Heart right ventricle (tissue), 16 donors: ENCODE results near the gene CYP8B1. TPM values are rescaled to one million over a fixed set of nuclear protein-coding genes. Genes with fewer than 3 reads are reported as not detected.
A peak's percentile ranks its signal among the peaks of the same experiment; 100 is the strongest.

Experiments used
- ATAC-seq, 8 donors: fragments of 200-7000 bp; cut with Tn5 transposase; one replicate each; pipeline ENCODE4 v1.9.1; 2020; ENCODE audit warnings: mild to moderate bottlenecking in 8 of 8, moderate library complexity in 8 of 8, moderate number of reproducible peaks in 1 of 8
- DNase-seq, 2 donors: peaks; one replicate each; pipeline ENCODE4 v3.0.0-alpha.2; 2020
- H3K27ac ChIP-seq, 10 donors: fragments of 200-600 bp; sonication (generic) in 2 of 10; one replicate each; pipeline versions ENCODE4 v1.5.0 to v1.8.0; 2020 to 2022; ENCODE audit warnings: mild to moderate bottlenecking in 3 of 10
- H3K27me3 ChIP-seq, 7 donors: fragments of 200-600 bp; one replicate each; pipeline ENCODE4 v1.8.0; 2021 to 2022; ENCODE audit warnings: mild to moderate bottlenecking in 2 of 7
- H3K36me3 ChIP-seq, 9 donors: fragments of 200-600 bp; sonication (generic) in 1 of 9; one replicate each; pipeline versions ENCODE4 v1.5.0 to v1.8.0; 2020 to 2022; ENCODE audit warnings: mild to moderate bottlenecking in 2 of 9
- H3K4me1 ChIP-seq, 9 donors: fragments of 200-600 bp; sonication (generic) in 1 of 9; one replicate each; pipeline versions ENCODE4 v1.5.0 to v1.8.0; 2020 to 2022; ENCODE audit warnings: mild to moderate bottlenecking in 4 of 9
- H3K4me3 ChIP-seq, 10 donors: fragments of 200-600 bp; sonication (generic) in 2 of 10; one replicate each; pipeline versions ENCODE4 v1.5.0 to v1.8.0; 2020 to 2022; ENCODE audit warnings: mild to moderate bottlenecking in 7 of 10, moderate library complexity in 2 of 10
- H3K9me3 ChIP-seq, 11 donors: fragments of 200-600 bp in 10 of 11; sonication (generic) in 2 of 11; one replicate each; pipeline versions ENCODE4 v1.5.0 to v1.8.0; 2013 to 2022; ENCODE audit warnings: mild to moderate bottlenecking in 2 of 11, control low read depth in 1 of 11, moderate library complexity in 1 of 11
- CTCF ChIP-seq, 9 donors: fragments of 200-600 bp; sonication (generic) in 2 of 9; IDR thresholded peaks; one replicate each; pipeline versions ENCODE4 v1.5.0 to v1.8.0; 2021 to 2022; ENCODE audit warnings: antibody characterized with exemption in 9 of 9, mild to moderate bottlenecking in 5 of 9, moderate library complexity in 1 of 9
- WGBS, 2 donors: extraction: QIAGEN DNeasy Blood & Tissue Kit; methylation state at CpG; one replicate each; pipeline ENCODE4 v1.1.7; 2013; ENCODE audit warnings: inconsistent platforms in 1 of 2; 5-methylcytosine and 5-hydroxymethylcytosine counted together
- intact Hi-C, 10 donors: fragments of 100-400 bp; cut with DNase I; formaldehyde crosslinking; loops; one replicate each; pipeline versions ENCODE4 v1.11.1 to v1.14.2; 2022
- polyA plus RNA-seq, 2 donors: library from polyadenylated mRNA; stranded (reverse); fragments of 200-250 nt; gene quantifications; one replicate each; pipeline ENCODE4 v1.2.3, GENCODE V29; 2013
- total RNA-seq, 10 donors: library from RNA; stranded (reverse); fragmentation: NEBNext Ultra II Directional in 3 of 10; extraction: Animal tissue kit (Norgen Biotek cat#: 25700) in 3 of 10; gene quantifications; one replicate each; pipeline versions ENCODE4 v1.2.1 to v1.2.4, GENCODE V29; 2021 to 2023
- donor health status: Arrhythmogenic right ventricular cardiomyopathy.
- donor health status: ischemic (EF 13 %, LVEDD 7.1; RV severe dilation, severe dysfunction).
- donor health status: healthy with polysubstance abuse.
- donor health status: DM: no; HTN: yes; CAD: no.
- donor health status: DM: no; HTN: no; CAD: no.
- donor health status: ischemic (EF 25% LVEDD 6.9; RV normal size, moderate dysfunction).
- donor health status: ischemic (EF 25% LVEDD 5.7; RV mildly dilated, moderate dysfunction).
- donor health status: healthy.
- donor health status: DM: yes; HTN: yes; CAD: no.
- donor health status: Ischemic cardiomyopathy.
- donor health status: ischemic (EF 35%, LVEDD 5.7; RV mildly dilated, moderate dysfunction).
- donor health status: nonischemic (EF 11% LVEDD 7.7; RV severe dilation, severe dysfunction).
- donor health status: DM: yes; HTN: yes; CAD: no.
- donor health status: PGD.
- donor health status: ischemic (EF 29% LVEDD 5.4; RV normal size, mild dysfunction).
- donor health status: nonischemic (EF 23%, LVEDD 6.1; RV moderate dilation, normal function).

The CYP8B1 gene
- total and polyA plus RNA-seq, 12 donors, result not detected

- DNase-seq (no peak), ATAC-seq (no peak)
- peaks cover 2 to 43% (median 18%) of the 10 kb centered on the region in 9 donors for H3K4me1 ChIP-seq
- H3K4me3 ChIP-seq, result no peak overlapping the region
- TF ChIP-seq CTCF (IDR thresholded peaks at IDR 0.05), result no peak
- H3K27me3 ChIP-seq, result no peaks in the 10 kb centered on the region
- intact Hi-C loops, result no loop called here
- WGBS, 2 donors, result 88 to 98% methylated on average over 3 of the region's 3 CpGs
- H3K9me3 ChIP-seq, result no peaks in the 10 kb centered on the region
- H3K36me3 ChIP-seq, result no peaks in the 10 kb centered on the region
- no peak overlapping the region for H3K27ac ChIP-seq
Observed at GRCh38 chr3:42850263-42850662, 25.4 kb downstream of the CYP8B1 start.

GRCh38 chr3:42849017-42849416, 26.7 kb downstream of the CYP8B1 start:
- no peaks in the 10 kb centered on the region for H3K9me3 ChIP-seq
- intact Hi-C loops, result no loop called here
- no peaks in the 10 kb centered on the region for H3K27me3 ChIP-seq
- ATAC-seq (no peak), DNase-seq (no peak)
- no peaks in the 10 kb centered on the region for H3K36me3 ChIP-seq
- no peak overlapping the region for H3K27ac ChIP-seq
- H3K4me3 ChIP-seq, result no peak overlapping the region
- H3K4me1 ChIP-seq, result peaks cover 2 to 43% (median 21%) of the 10 kb centered on the region in 9 donors
- WGBS, 2 donors, result 96 to 97% methylated on average over 7 of the region's 7 CpGs
- no peak for TF ChIP-seq CTCF (IDR thresholded peaks at IDR 0.05)

GRCh38 chr3:42847731-42848130, 27.9 kb downstream of the CYP8B1 start:
- H3K27me3 ChIP-seq, result no peaks in the 10 kb centered on the region
- intact Hi-C loops, result no loop called here
- peak overlapping the region in 4 of 10 donors; percentile 58 to 83 (median 68) for H3K27ac ChIP-seq
- WGBS, 2 donors, result 61 to 75% methylated on average over 4 of the region's 4 CpGs
- no peak for TF ChIP-seq CTCF (IDR thresholded peaks at IDR 0.05)
- DNase-seq (no peak), ATAC-seq (no peak)
- H3K4me3 ChIP-seq, result no peak overlapping the region
- peaks cover 2 to 51% (median 29%) of the 10 kb centered on the region in 9 donors for H3K4me1 ChIP-seq
- no peaks in the 10 kb centered on the region for H3K36me3 ChIP-seq
- no peaks in the 10 kb centered on the region for H3K9me3 ChIP-seq

- 33 to 44% methylated on average over 5 of the region's 5 CpGs for WGBS, 2 donors
- Histone ChIP-seq H3K4me3 (no peak overlapping the region), H3K27me3 (no peaks in the 10 kb centered on the region), H3K36me3 (no peaks in the 10 kb centered on the region), H3K9me3 (no peaks in the 10 kb centered on the region), H3K4me1 (peaks cover 2 to 54% (median 29%) of the 10 kb centered on the region in 9 donors), H3K27ac (peak overlapping the region in 7 of 10 donors; percentile 8 to 83 (median 61))
- peak in 7 of 8 donors; percentile 23 to 64 (median 54) for ATAC-seq
- no peak for TF ChIP-seq CTCF (IDR thresholded peaks at IDR 0.05)
- DNase-seq, result no peak
- intact Hi-C loops, result no loop called here
Observed at GRCh38 chr3:42846685-42847522, 28.8 kb downstream of the CYP8B1 start.
